HEK293 (cell line): ENCODE data around the gene TMEM179.

ENCODE experiments used
- CTCF ChIA-PET: fragments of 350-600 bp; formaldehyde crosslinking; extraction: SDS; loops from one replicate; lab custom pipeline; 2021; ENCODE audit warnings: antibody characterized with exemption; lab: Yijun Ruan, JAX
- POLR2A ChIA-PET: fragments of 300-600 bp; formaldehyde crosslinking; extraction: SDS; loops from one replicate; lab custom pipeline; 2020; ENCODE audit warnings: antibody characterized with exemption, inconsistent platforms; lab: Yijun Ruan, JAX
- H3K27ac ChIP-seq: fragments of 200-500 bp; sonication (Bioruptor generic); 2 replicates; pipeline ENCODE4 v1.5.1; 2014; ENCODE audit warnings: low read depth, low read length, control low read depth, inconsistent platforms; ENCODE audit errors: extremely low read depth
- H3K36me3 ChIP-seq, 2 experiments: fragments of 200-500 bp in 1 of 2; sonication (Bioruptor generic) in 1 of 2; 1 replicate in 1 of 2; 2 replicates in 1 of 2; pipeline ENCODE4 v1.5.1; 2014 to 2017; ENCODE audit warnings: inconsistent platforms in 2 of 2, low read length in 2 of 2; ENCODE audit not compliant: control insufficient read depth in 2 of 2, insufficient read depth in 1 of 2
- H3K4me1 ChIP-seq: fragments of 200-500 bp; sonication (Bioruptor generic); 2 replicates; pipeline ENCODE4 v1.5.1; 2014; ENCODE audit warnings: mild to moderate bottlenecking, low read length, inconsistent platforms; ENCODE audit not compliant: control insufficient read depth, insufficient read depth
- H3K4me3 ChIP-seq: 2 replicates; pipeline ENCODE4 v1.5.1; 2011; ENCODE audit warnings: low read depth, mild to moderate bottlenecking, control low read depth, low read length, moderate library complexity
- H3K9me3 ChIP-seq: fragments of 200-500 bp; sonication (Bioruptor generic); 2 replicates; pipeline ENCODE4 v1.5.1; 2014; ENCODE audit warnings: low read depth, low read length, inconsistent platforms; ENCODE audit not compliant: control insufficient read depth, insufficient read depth
- EGR2 ChIP-seq: fragments of 450-650 bp; formaldehyde crosslinking; IDR thresholded peaks from 2 replicates; pipeline ENCODE4 v1.5.1; 2016; ENCODE audit warnings: low read depth, missing biosample characterization, missing genetic modification characterization
- OSR2 ChIP-seq: fragments of 450-650 bp; formaldehyde crosslinking; IDR thresholded peaks from 2 replicates; pipeline ENCODE4 v1.5.1; 2016; ENCODE audit warnings: missing biosample characterization, missing genetic modification characterization
- REST ChIP-seq: fragments of 450-650 bp; formaldehyde crosslinking; IDR thresholded peaks from 2 replicates; pipeline ENCODE4 v1.5.1; 2016; ENCODE audit warnings: missing biosample characterization, missing genetic modification characterization
- SCRT2 ChIP-seq: fragments of 450-650 bp; formaldehyde crosslinking; IDR thresholded peaks from 2 replicates; pipeline ENCODE4 v1.5.1; 2016; ENCODE audit warnings: missing biosample characterization, missing genetic modification characterization
- YY2 ChIP-seq: fragments of 450-650 bp; formaldehyde crosslinking; IDR thresholded peaks from 2 replicates; pipeline ENCODE4 v1.5.1; 2016; ENCODE audit warnings: missing biosample characterization, missing genetic modification characterization
- ZEB2 ChIP-seq: fragments of 450-650 bp; formaldehyde crosslinking; IDR thresholded peaks from 2 replicates; pipeline ENCODE4 v1.5.1; 2016; ENCODE audit warnings: missing biosample characterization, missing genetic modification characterization
- ZFHX2 ChIP-seq: fragments of 450-650 bp; formaldehyde crosslinking; conservative IDR thresholded peaks from 2 replicates; pipeline ENCODE4 v1.5.1; 2016; ENCODE audit warnings: missing biosample characterization, missing genetic modification characterization
- ZFP3 ChIP-seq: fragments of 450-650 bp; formaldehyde crosslinking; IDR thresholded peaks from 2 replicates; pipeline ENCODE4 v1.5.1; 2016; ENCODE audit warnings: low read depth, missing biosample characterization, missing genetic modification characterization
- ZFP37 ChIP-seq: fragments of 450-650 bp; formaldehyde crosslinking; IDR thresholded peaks from 2 replicates; pipeline ENCODE4 v1.5.1; 2016; ENCODE audit warnings: missing biosample characterization, missing genetic modification characterization
- ZIC2 ChIP-seq: fragments of 450-650 bp; formaldehyde crosslinking; IDR thresholded peaks from 2 replicates; pipeline ENCODE4 v1.5.1; 2016; ENCODE audit warnings: missing biosample characterization, missing genetic modification characterization
- ZNF132 ChIP-seq: fragments of 450-650 bp; formaldehyde crosslinking; IDR thresholded peaks from 2 replicates; pipeline ENCODE4 v1.5.1; 2017; ENCODE audit warnings: missing biosample characterization, missing genetic modification characterization, borderline replicate concordance
- ZNF155 ChIP-seq: fragments of 450-650 bp; formaldehyde crosslinking; IDR thresholded peaks from 2 replicates; pipeline ENCODE4 v1.5.1; 2016; ENCODE audit warnings: missing biosample characterization, missing genetic modification characterization
- ZNF2 ChIP-seq: fragments of 450-650 bp; formaldehyde crosslinking; IDR thresholded peaks from 2 replicates; pipeline ENCODE4 v1.5.1; 2016; ENCODE audit warnings: missing biosample characterization, missing genetic modification characterization
- ZNF311 ChIP-seq: fragments of 450-650 bp; formaldehyde crosslinking; IDR thresholded peaks from 2 replicates; pipeline ENCODE4 v1.5.1; 2017; ENCODE audit warnings: missing biosample characterization, missing genetic modification characterization, borderline replicate concordance
- ZNF426 ChIP-seq: fragments of 450-650 bp; formaldehyde crosslinking; IDR thresholded peaks from 2 replicates; pipeline ENCODE4 v1.5.1; 2017; ENCODE audit warnings: missing biosample characterization, missing genetic modification characterization, mild to moderate bottlenecking, inconsistent platforms, moderate library complexity
- ZNF433 ChIP-seq: fragments of 450-650 bp; formaldehyde crosslinking; IDR thresholded peaks from 2 replicates; pipeline ENCODE4 v1.5.1; 2016; ENCODE audit warnings: missing biosample characterization, missing genetic modification characterization, low read depth
- ZNF521 ChIP-seq: fragments of 450-650 bp; formaldehyde crosslinking; IDR thresholded peaks from 2 replicates; pipeline ENCODE4 v1.5.1; 2017; ENCODE audit warnings: missing biosample characterization, mild to moderate bottlenecking, missing genetic modification characterization
- ZNF548 ChIP-seq: fragments of 450-650 bp; formaldehyde crosslinking; IDR thresholded peaks from 2 replicates; pipeline ENCODE4 v1.5.1; 2016; ENCODE audit warnings: missing biosample characterization, missing genetic modification characterization
- ZNF549 ChIP-seq: fragments of 450-650 bp; IDR thresholded peaks from 2 replicates; pipeline ENCODE4 v1.5.1; 2018; ENCODE audit warnings: missing biosample characterization, missing genetic modification characterization, mild to moderate bottlenecking, inconsistent platforms, moderate library complexity
- ZNF654 ChIP-seq: fragments of 450-650 bp; formaldehyde crosslinking; IDR thresholded peaks from 2 replicates; pipeline ENCODE4 v1.5.1; 2016; ENCODE audit warnings: low read depth, missing biosample characterization, missing genetic modification characterization
- ZNF704 ChIP-seq: fragments of 450-650 bp; formaldehyde crosslinking; IDR thresholded peaks from 2 replicates; pipeline ENCODE4 v1.5.1; 2016; ENCODE audit warnings: missing biosample characterization, missing genetic modification characterization
- ZNF837 ChIP-seq: fragments of 450-650 bp; formaldehyde crosslinking; IDR thresholded peaks from 2 replicates; pipeline ENCODE4 v1.5.1; 2016; ENCODE audit warnings: missing biosample characterization, missing genetic modification characterization
- TF ChIP-seq, protein P1 (sequence below): fragments of 450-650 bp; formaldehyde crosslinking; IDR thresholded peaks from 2 replicates; pipeline ENCODE4; 2016; ENCODE audit warnings: missing biosample characterization, missing genetic modification characterization

TMEM179 gene

GRCh38 chr14:104614126-104614812 is 9.7 kb upstream of the TMEM179 start (continued):
- TF ChIP-seq REST (no peak), ZNF521 (tag by site-specific recombination) (0 out of 2 replicates have a peak, but pooled peaks have one; percentile 42)
- TF ChIP-seq, all 188 proteins: peak for 5

GRCh38 chr14:104611881-104612280 is 7.3 kb upstream of the TMEM179 start:
- TF ChIP-seq, protein P1, sequence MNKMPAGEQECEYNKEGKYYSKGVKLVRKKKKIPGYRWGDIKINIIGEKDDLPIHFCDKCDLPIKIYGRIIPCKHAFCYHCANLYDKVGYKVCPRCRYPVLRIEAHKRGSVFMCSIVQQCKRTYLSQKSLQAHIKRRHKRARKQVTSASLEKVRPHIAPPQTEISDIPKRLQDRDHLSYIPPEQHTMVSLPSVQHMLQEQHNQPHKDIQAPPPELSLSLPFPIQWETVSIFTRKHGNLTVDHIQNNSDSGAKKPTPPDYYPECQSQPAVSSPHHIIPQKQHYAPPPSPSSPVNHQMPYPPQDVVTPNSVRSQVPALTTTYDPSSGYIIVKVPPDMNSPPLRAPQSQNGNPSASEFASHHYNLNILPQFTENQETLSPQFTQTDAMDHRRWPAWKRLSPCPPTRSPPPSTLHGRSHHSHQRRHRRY (tag by site-specific recombination), result no peak
- TF ChIP-seq ZNF654 (tag by site-specific recombination) (no peak), ZFP37 (tag by site-specific recombination) (no peak), ZNF837 (tag by site-specific recombination) (no peak), ZNF155 (no peak), ZNF549 (tag by site-specific recombination) (no peak), ZFHX2 (no peak), ZFP3 (tag by site-specific recombination) (no peak), ZNF426 (tag by site-specific recombination) (no peak), ZNF548 (tag by site-specific recombination) (no peak), ZNF311 (tag by site-specific recombination) (no peak), ZNF704 (tag by site-specific recombination) (no peak)
- Histone ChIP-seq H3K9me3 (no peaks in the 10 kb centered on the region), H3K4me1 (no peaks in the 10 kb centered on the region), H3K4me3 (no peak overlapping the region), H3K27ac (no peak overlapping the region), H3K36me3 (no peaks in the 10 kb centered on the region)
- CTCF ChIA-PET, result interaction anchor here (0.6 kb wide), 1 partner anchor 799 kb away, joined by 3 read pairs; no protein-coding TSS in a partner anchor
- POLR2A ChIA-PET, result no interaction called here

DNA sequence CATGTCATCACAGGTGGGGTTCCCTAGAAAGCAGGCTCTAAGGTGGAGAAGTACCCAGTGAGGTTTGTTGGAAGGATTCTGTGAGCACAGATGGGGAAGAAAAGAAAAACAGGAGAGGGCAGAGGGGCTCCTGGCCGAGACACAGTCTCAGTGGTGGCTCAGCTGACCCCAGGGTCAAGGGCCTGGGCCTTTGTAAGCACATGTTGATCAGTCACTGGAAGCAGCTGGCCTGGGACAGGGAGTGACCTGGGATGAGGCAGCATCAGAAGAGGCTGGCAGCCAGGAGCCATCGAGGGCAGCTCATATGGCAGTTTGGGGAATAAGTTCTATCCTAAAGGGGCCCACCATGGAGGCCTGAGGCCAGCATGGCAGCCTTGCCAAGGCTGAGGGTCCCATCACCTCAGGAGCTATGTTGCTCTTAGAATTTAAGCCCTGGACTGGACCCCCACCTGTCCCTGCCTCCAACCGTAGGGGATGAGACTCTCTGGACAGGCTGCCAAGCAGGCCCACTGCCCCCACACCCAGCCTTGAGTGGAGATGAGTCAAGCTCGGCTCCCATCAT is 6.3 kb upstream of the TMEM179 start:
- ChIA-PET POLR2A (no interaction called here), CTCF (no interaction called here)
- Histone ChIP-seq H3K4me3 (no peak overlapping the region), H3K9me3 (no peaks in the 10 kb centered on the region), H3K27ac (no peak overlapping the region), H3K4me1 (no peaks in the 10 kb centered on the region), H3K36me3 (no peaks in the 10 kb centered on the region)
- no peak for TF ChIP-seq ZEB2 (tag by site-specific recombination)
- TF ChIP-seq EGR2, result no peak
- no peak for TF ChIP-seq ZIC2 (tag by site-specific recombination)
- TF ChIP-seq REST, result no peak
- TF ChIP-seq OSR2 (tag by site-specific recombination), result no peak
- no peak for TF ChIP-seq SCRT2 (tag by site-specific recombination)
- no peak for TF ChIP-seq ZNF2 (tag by site-specific recombination)
- no peak for TF ChIP-seq ZNF433 (tag by site-specific recombination)
- TF ChIP-seq ZNF132 (tag by site-specific recombination), result no peak
- TF ChIP-seq YY2 (tag by site-specific recombination), result no peak
